Measurements from ENCODE around the gene FBXL14.
"Not testable (repeated sequence)": the region's sequence is repeated elsewhere in the genome, so short reads cannot be mapped to it uniquely, and the experiment has no call there.

Gene FBXL14

GRCh38 chr12:1619159-1619558, 24.8 kb upstream of the FBXL14 start:
- DNase-seq: no peak

- DNase-seq: no peak
Measured at GRCh38 chr12:1618489-1618888, 24.1 kb upstream of the FBXL14 start.

- no peak for DNase-seq
Measured at GRCh38 chr12:1616233-1617066, 22.1 kb upstream of the FBXL14 start.

GRCh38 chr12:1614360-1614759, 20.0 kb upstream of the FBXL14 start:
- no peak for DNase-seq

GRCh38 chr12:1613860-1614259, 19.5 kb upstream of the FBXL14 start:
- DNase-seq: no peak

GRCh38 chr12:1611803-1612572, 17.6 kb upstream of the FBXL14 start:
- no peak for DNase-seq

GRCh38 chr12:1610072-1610643, 15.8 kb upstream of the FBXL14 start:
- no peak for DNase-seq

GRCh38 chr12:1608713-1609119, 14.3 kb upstream of the FBXL14 start:
- DNase-seq: no peak

GRCh38 chr12:1607940-1608712, 13.7 kb upstream of the FBXL14 start:
- DNase-seq: no peak

GRCh38 chr12:1606021-1606622, 11.7 kb upstream of the FBXL14 start:
- DNase-seq: peak; percentile 83 to 86

- DNase-seq: peak; percentile 42 to 52
Measured at GRCh38 chr12:1605129-1606020, 11.0 kb upstream of the FBXL14 start.

GRCh38 chr12:1604464-1604863, 10.1 kb upstream of the FBXL14 start:
- no peak for DNase-seq

- no peak for DNase-seq
Measured at GRCh38 chr12:1603269-1603993, 9.1 kb upstream of the FBXL14 start.

- not testable (repeated sequence) for DNase-seq
Measured at GRCh38 chr12:1602706-1603105, 8.3 kb upstream of the FBXL14 start.

GRCh38 chr12:1598757-1599156, 4.4 kb upstream of the FBXL14 start:
- DNase-seq: no peak

GRCh38 chr12:1595690-1596347, 1.4 kb upstream of the FBXL14 start:
- DNase-seq: no peak

- DNase-seq: no peak
Measured at GRCh38 chr12:1595026-1595561, 713 bp upstream of the FBXL14 start.

GRCh38 chr12:1594006-1594260, 448 bp downstream of the FBXL14 start:
- no peak for DNase-seq

- DNase-seq: peak; percentile 54 to 61
Measured at GRCh38 chr12:1593174-1594005, 991 bp downstream of the FBXL14 start.

Measured in activated CD4-positive, alpha-beta T cell treated with anti-CD3 and anti-CD28 coated beads, Interleukin-2, amount 50 U/mL, for 48 hours (primary cell).